ENCODE measurements around the gene MCAM.

MCAM gene

DNA sequence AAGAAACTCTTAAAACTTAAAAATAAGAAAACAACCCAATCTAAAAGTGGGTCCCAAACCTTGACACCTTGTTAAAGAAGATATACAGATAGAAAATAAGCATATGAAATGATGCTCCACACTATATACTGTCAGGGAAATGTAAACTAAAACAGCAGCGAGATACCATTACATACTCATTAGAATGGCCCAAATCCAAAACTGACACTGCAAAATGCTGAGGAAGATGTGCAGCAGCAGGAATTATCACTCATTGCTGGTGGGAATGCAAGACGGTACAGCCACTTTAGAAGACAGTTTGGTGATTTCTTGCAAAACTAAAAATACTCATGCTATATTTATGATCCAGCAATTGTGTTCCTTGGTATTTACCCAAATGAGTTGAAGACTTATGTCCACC, 12.4 kb upstream of the MCAM start:
- DNase-seq, result no peak

DNA sequence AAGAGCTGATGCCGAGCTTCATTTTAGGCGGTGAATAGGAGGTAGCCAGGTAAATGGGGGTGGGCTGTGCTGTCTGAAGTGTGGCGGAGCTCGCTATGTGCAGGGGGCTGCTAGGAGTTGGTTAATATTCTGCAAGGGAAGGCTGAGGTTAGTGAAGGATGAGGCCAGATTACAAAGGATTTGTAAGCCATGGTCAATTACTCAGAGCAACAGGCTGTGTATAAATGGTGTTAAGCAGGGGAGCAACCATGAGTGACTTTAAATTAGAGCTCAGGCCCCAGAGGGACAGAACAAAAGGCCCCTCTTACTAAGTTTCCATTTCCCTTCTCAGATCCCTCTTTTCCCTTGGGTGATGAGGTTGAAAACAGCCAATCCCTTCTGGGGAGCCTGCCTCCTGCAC, 7.3 kb upstream of the MCAM start:
- no peak for DNase-seq

GRCh38 chr11:119323532-119324033, 6.7 kb upstream of the MCAM start:
- peak; percentile 62 to 86 (median 64) for DNase-seq

- no peak for DNase-seq
Measured at GRCh38 chr11:119322921-119323531, 6.1 kb upstream of the MCAM start.

DNA sequence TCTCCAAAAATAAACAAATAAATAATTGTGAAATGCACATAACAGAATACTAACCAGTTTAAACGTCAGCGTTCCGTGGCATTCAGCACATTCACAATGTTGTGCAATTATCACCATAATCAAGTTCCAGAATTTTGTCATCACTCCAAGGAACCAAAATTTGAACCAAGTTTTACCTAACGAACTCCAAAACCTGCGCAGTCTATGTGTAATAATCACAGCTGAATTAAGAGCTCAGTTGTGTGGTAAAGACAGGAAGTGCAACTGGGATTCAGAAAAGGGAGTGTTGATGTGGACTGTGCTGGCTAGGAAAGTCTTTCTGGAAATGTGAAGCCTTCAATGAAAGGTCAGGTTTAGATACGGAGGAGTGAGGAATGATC, 5.4 kb upstream of the MCAM start:
- DNase-seq, result no peak

GRCh38 chr11:119320776-119321524, 4.0 kb upstream of the MCAM start:
- no peak for DNase-seq

- no peak for DNase-seq
Measured at GRCh38 chr11:119320240-119320775, 3.4 kb upstream of the MCAM start.

DNA sequence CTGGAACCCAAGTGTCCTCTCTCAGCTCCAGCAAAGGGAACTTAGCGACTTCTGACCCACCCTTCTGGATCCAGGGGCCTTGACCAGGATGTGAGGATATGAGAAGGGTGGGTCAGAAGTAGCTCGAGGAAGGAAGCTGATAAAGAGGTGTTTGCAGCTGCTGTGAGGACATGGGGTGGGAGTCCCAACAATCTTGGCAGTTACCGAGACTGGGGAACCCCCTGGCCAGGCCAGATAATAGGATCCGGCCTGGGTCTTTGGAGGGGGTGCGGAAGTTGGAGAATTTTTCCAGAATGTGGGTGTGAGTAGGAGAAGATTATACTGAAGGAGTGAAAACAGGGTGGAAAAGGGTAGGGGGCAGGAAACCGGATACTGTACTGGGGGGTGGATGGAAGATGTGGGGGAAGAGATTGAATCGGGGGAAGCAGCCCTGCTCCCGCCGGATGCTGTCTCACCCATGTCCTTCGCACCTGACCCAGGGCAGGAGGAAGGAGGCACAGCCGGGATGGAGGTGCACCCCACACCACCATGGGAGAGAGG, 2.8 kb upstream of the MCAM start:
- no peak for DNase-seq

GRCh38 chr11:119319136-119319699, 2.3 kb upstream of the MCAM start:
- no peak for DNase-seq

- no peak for DNase-seq
Measured at GRCh38 chr11:119318240-119319135, 1.6 kb upstream of the MCAM start.

- no peak for DNase-seq
Measured at GRCh38 chr11:119317592-119318239, 786 bp upstream of the MCAM start.

- peak in 2 of 3 experiments; percentile 77 to 80 for DNase-seq
Measured at GRCh38 chr11:119316016-119316728, 758 bp downstream of the MCAM start.

- DNase-seq, result peak; percentile 36 to 80 (median 71)
Measured at GRCh38 chr11:119315131-119316015, 1.6 kb downstream of the MCAM start.

DNA sequence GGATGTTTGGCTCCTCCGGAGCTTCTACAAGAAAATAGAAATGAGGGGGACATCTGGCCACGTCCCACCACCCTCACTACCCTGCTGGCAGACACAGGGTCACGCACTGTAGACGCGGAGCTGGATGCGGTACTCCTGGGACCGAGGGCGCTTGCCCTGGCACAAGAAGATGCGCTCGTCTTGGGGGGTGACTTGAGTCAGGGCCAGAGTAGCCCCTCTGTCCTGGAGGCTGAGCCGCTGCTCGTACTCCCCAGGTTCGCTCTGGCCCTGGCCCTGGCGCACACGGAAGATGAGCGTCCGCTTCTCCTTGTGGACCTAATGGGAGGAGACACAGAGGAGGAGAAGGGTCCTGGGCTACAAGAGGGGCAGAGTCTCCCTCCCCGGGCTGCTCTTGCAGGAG, 2.2 kb downstream of the MCAM start:
- DNase-seq, result no peak

GRCh38 chr11:119310682-119311052, 6.3 kb downstream of the MCAM start:
- no peak for DNase-seq

DNA sequence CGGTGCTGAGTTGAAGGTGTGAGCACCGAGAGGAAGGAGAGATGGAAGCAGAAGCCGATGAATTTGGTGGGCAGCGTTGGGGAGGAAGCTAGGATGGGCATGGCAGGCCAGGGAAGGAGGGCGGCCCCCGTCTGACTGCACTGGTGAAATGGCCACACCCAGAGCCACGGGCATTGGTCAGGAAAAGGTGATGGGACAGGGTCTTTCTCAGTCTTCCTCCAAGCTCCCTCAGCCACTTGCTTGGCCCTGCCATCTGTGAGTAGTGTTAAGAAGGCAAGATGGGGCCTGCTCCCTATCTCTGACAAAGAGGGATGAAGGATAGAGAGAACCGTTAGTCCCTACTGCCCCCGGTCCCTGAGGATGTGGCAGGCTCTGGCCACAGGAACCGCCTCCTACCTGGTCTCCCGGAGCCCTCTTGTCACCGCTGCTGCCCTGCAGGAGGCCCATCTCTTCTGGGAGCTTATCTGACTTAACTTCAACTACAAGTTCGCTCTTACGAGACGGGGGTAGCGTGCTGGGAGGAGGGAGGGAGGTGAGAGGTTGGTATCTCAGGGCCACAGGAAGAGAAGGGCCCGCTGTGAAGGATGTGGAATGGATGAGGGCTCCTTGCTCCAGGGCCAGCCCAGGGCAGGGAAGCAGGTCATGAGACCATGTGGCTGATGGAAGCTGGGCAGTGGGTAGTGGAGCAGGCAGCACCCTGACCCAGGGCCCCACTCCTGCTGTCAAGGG, 6.8 kb downstream of the MCAM start:
- DNase-seq, result no peak

DNA sequence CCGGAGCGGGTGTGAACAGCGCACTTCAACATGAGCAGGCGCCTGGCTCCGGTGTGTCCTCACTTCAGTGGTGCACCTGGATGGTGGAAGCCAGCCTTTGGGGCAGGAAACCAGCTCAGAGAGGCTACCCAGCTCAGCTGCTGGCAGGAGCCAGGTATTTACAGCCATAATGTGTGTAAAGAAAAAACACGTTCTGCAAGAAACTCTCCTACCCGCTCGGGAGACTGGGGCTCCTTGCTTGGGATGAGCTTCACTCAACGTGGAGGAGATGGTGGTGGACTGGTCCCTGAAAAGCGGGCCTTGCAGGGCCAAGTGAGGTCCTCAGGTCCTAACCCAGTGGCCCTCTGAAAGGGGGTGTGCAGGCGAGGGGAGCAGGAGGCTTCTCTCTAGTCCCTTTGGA, 7.5 kb downstream of the MCAM start:
- no peak for DNase-seq

DNA sequence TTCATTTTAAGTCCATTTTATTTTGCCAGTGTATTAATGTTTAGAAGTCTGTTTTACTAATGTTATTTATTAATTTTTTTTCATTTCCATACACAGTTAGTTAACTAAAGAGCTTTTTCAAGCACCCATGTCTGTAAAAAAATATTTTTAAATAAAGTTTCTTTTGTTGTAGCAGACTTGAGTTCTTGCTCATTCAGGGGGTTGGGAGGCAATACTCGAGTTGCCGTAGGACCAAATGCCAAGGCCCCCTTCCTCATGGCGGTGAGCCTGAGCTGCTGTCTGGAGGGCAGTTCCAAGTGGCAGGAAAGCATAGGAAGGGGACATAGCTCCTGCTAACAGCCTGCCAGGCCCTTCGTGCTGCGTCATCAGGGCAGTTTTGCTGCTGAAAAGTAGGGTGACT, 9.0 kb downstream of the MCAM start:
- DNase-seq, result no peak

- peak in 1 of 3 experiments; percentile 53 for DNase-seq
Measured at GRCh38 chr11:119307219-119307618, 9.7 kb downstream of the MCAM start.

Data from NCI-H1417 (cell line).